BLaER1 (cell line): ENCODE measurements around the gene KNDC1.

Source experiments
- H3K27ac ChIP-seq: shearing (Covaris generic); formaldehyde crosslinking; 2 replicates; pipeline ENCODE4 v1.8.1; 2022
- H3K27me3 ChIP-seq: shearing (Covaris generic); formaldehyde crosslinking; 2 replicates; pipeline ENCODE4 v1.8.1; 2022
- H3K36me3 ChIP-seq: shearing (Covaris generic); formaldehyde crosslinking; 2 replicates; pipeline ENCODE4 v1.8.1; 2022
- H3K4me1 ChIP-seq: shearing (Covaris generic); formaldehyde crosslinking; 2 replicates; pipeline ENCODE4 v1.8.1; 2022
- H3K4me2 ChIP-seq: shearing (Covaris generic); formaldehyde crosslinking; 2 replicates; pipeline ENCODE4 v1.8.1; 2022
- H3K4me3 ChIP-seq: shearing (Covaris generic); formaldehyde crosslinking; 2 replicates; pipeline ENCODE4 v1.8.1; 2022
- H3K9ac ChIP-seq: shearing (Covaris generic); formaldehyde crosslinking; 2 replicates; pipeline ENCODE4 v1.8.1; 2022
- H3K9me3 ChIP-seq: shearing (Covaris generic); formaldehyde crosslinking; 2 replicates; pipeline ENCODE4 v1.8.1; 2022
- H4K20me1 ChIP-seq: shearing (Covaris generic); formaldehyde crosslinking; 2 replicates; pipeline ENCODE4 v1.8.1; 2022
- Cebpa-rat ChIP-seq: shearing (Covaris generic); IDR thresholded peaks from 2 replicates; pipeline ENCODE4 v1.8.1; 2022

Gene KNDC1

GRCh38 chr10:133201948-133202725, 42.1 kb downstream of the KNDC1 start:
- Histone ChIP-seq H4K20me1 (peaks cover 4% of the 10 kb centered on the region; the same call in 1 of the 2 replicates), H3K4me2 (no peak overlapping the region), H3K27me3 (no peaks in the 10 kb centered on the region), H3K36me3 (peaks cover 4% of the 10 kb centered on the region; the same call in 1 of the 2 replicates), H3K4me3 (no peak overlapping the region), H3K4me1 (peaks cover 34% of the 10 kb centered on the region), H3K9me3 (no peaks in the 10 kb centered on the region), H3K9ac (no peak overlapping the region), H3K27ac (no peak overlapping the region)
- TF ChIP-seq Cebpa-rat = no peak

GRCh38 chr10:133202778-133203651, 43.0 kb downstream of the KNDC1 start:
- no peaks in the 10 kb centered on the region for H3K27me3 ChIP-seq
- H4K20me1 ChIP-seq = peaks cover 5% of the 10 kb centered on the region; the same call in 1 of the 2 replicates
- H3K9ac ChIP-seq = no peak overlapping the region
- H3K4me3 ChIP-seq = no peak overlapping the region
- no peak overlapping the region for H3K4me2 ChIP-seq
- no peak for TF ChIP-seq Cebpa-rat
- H3K27ac ChIP-seq = no peak overlapping the region
- H3K4me1 ChIP-seq = peaks cover 37% of the 10 kb centered on the region
- peaks cover 4% of the 10 kb centered on the region; the same call in 1 of the 2 replicates for H3K36me3 ChIP-seq
- no peaks in the 10 kb centered on the region for H3K9me3 ChIP-seq

GRCh38 chr10:133203652-133204195, 43.7 kb downstream of the KNDC1 start:
- H3K36me3 ChIP-seq = peaks cover 4% of the 10 kb centered on the region; the same call in 1 of the 2 replicates

GRCh38 chr10:133204226-133205015, 44.4 kb downstream of the KNDC1 start:
- Histone ChIP-seq H3K9ac (no peak overlapping the region), H3K9me3 (no peaks in the 10 kb centered on the region), H3K4me2 (no peak overlapping the region), H3K27ac (no peak overlapping the region), H3K27me3 (no peaks in the 10 kb centered on the region), H3K4me1 (peaks cover 35% of the 10 kb centered on the region), H3K4me3 (no peak overlapping the region), H3K36me3 (peaks cover 4% of the 10 kb centered on the region; the same call in 1 of the 2 replicates), H4K20me1 (peaks cover 5% of the 10 kb centered on the region; the same call in 1 of the 2 replicates)
- TF ChIP-seq Cebpa-rat = no peak

More at GRCh38 chr10:133203652-133204195, 43.7 kb downstream of the KNDC1 start:
- Histone ChIP-seq H3K4me1 (peaks cover 37% of the 10 kb centered on the region), H4K20me1 (peaks cover 5% of the 10 kb centered on the region; the same call in 1 of the 2 replicates), H3K4me3 (no peak overlapping the region), H3K9ac (no peak overlapping the region), H3K9me3 (no peaks in the 10 kb centered on the region), H3K4me2 (no peak overlapping the region), H3K27me3 (no peaks in the 10 kb centered on the region), H3K27ac (no peak overlapping the region)
- TF ChIP-seq Cebpa-rat = no peak

GRCh38 chr10:133205146-133205545, 45.1 kb downstream of the KNDC1 start:
- no peak overlapping the region for H3K4me2 ChIP-seq
- H3K27ac ChIP-seq = no peak overlapping the region
- H3K36me3 ChIP-seq = peaks cover 4% of the 10 kb centered on the region; the same call in 1 of the 2 replicates
- no peak overlapping the region for H3K9ac ChIP-seq
- peaks cover 28% of the 10 kb centered on the region for H3K4me1 ChIP-seq
- H4K20me1 ChIP-seq = peaks cover 5% of the 10 kb centered on the region; the same call in 1 of the 2 replicates
- TF ChIP-seq Cebpa-rat = no peak
- H3K9me3 ChIP-seq = no peaks in the 10 kb centered on the region
- H3K4me3 ChIP-seq = no peak overlapping the region
- H3K27me3 ChIP-seq = no peaks in the 10 kb centered on the region

- Histone ChIP-seq H3K9ac (no peak overlapping the region), H3K9me3 (no peaks in the 10 kb centered on the region), H3K27ac (no peak overlapping the region), H3K4me3 (no peak overlapping the region), H4K20me1 (peaks cover 5% of the 10 kb centered on the region; the same call in 1 of the 2 replicates), H3K27me3 (0 out of 2 replicates have a peak, but pooled peaks cover 3% of the 10 kb centered on the region), H3K4me1 (peaks cover 34% of the 10 kb centered on the region), H3K36me3 (peaks cover 4% of the 10 kb centered on the region; the same call in 1 of the 2 replicates), H3K4me2 (peak overlapping the region; percentile 73)
- TF ChIP-seq Cebpa-rat = no peak
Measured at GRCh38 chr10:133206356-133207040, 46.5 kb downstream of the KNDC1 start.

GRCh38 chr10:133207041-133207600, 47.1 kb downstream of the KNDC1 start:
- Histone ChIP-seq H4K20me1 (peaks cover 5% of the 10 kb centered on the region; the same call in 1 of the 2 replicates), H3K4me2 (peak overlapping the region; percentile 73), H3K27ac (no peak overlapping the region), H3K9me3 (no peaks in the 10 kb centered on the region), H3K36me3 (no peaks in the 10 kb centered on the region), H3K27me3 (0 out of 2 replicates have a peak, but pooled peaks cover 4% of the 10 kb centered on the region), H3K4me1 (peaks cover 34% of the 10 kb centered on the region), H3K9ac (no peak overlapping the region), H3K4me3 (no peak overlapping the region)
- no peak for TF ChIP-seq Cebpa-rat

GRCh38 chr10:133207627-133208026, 47.6 kb downstream of the KNDC1 start:
- peak overlapping the region; percentile 73 for H3K4me2 ChIP-seq
- H3K27ac ChIP-seq = no peak overlapping the region
- H3K4me3 ChIP-seq = no peak overlapping the region
- peaks cover 36% of the 10 kb centered on the region for H3K4me1 ChIP-seq
- H4K20me1 ChIP-seq = peaks cover 5% of the 10 kb centered on the region; the same call in 1 of the 2 replicates
- H3K9ac ChIP-seq = no peak overlapping the region
- no peak for TF ChIP-seq Cebpa-rat
- no peaks in the 10 kb centered on the region for H3K36me3 ChIP-seq
- H3K9me3 ChIP-seq = no peaks in the 10 kb centered on the region
- H3K27me3 ChIP-seq = 0 out of 2 replicates have a peak, but pooled peaks cover 5% of the 10 kb centered on the region
